ENCODE measurements around the gene ACER3.
"Not testable (repeated sequence)": the region's sequence is repeated elsewhere in the genome, so short reads cannot be mapped to it uniquely, and the experiment has no call there.

ACER3 gene

GRCh38 chr11:76860539-76861475, at the start of gene ACER3:
Gene ACER3, plus strand, starts transcription at chr11:76860918. Its CDS starts 59 bp downstream, at chr11:76860977.
- DNase-seq = peak; percentile 47

GRCh38 chr11:76811259-76811658, 49.5 kb upstream of the ACER3 start:
- no peak for DNase-seq

GRCh38 chr11:76814414-76814813, 46.3 kb upstream of the ACER3 start:
- DNase-seq = no peak

GRCh38 chr11:76815678-76816077, 45.0 kb upstream of the ACER3 start:
- not testable (repeated sequence) for DNase-seq

- no peak for DNase-seq
Measured at GRCh38 chr11:76820184-76820566, 40.5 kb upstream of the ACER3 start.

GRCh38 chr11:76821396-76821795, 39.3 kb upstream of the ACER3 start:
- DNase-seq = not testable (repeated sequence)

GRCh38 chr11:76822406-76822805, 38.3 kb upstream of the ACER3 start:
- no peak for DNase-seq

GRCh38 chr11:76823481-76824028, 37.2 kb upstream of the ACER3 start:
- no peak for DNase-seq

- no peak for DNase-seq
Measured at GRCh38 chr11:76824083-76824939, 36.4 kb upstream of the ACER3 start.

- no peak for DNase-seq
Measured at GRCh38 chr11:76824980-76825725, 35.6 kb upstream of the ACER3 start.

GRCh38 chr11:76825726-76826396, 34.9 kb upstream of the ACER3 start:
- DNase-seq = no peak

- not testable (repeated sequence) for DNase-seq
Measured at GRCh38 chr11:76826508-76826907, 34.2 kb upstream of the ACER3 start.

GRCh38 chr11:76827005-76827404, 33.7 kb upstream of the ACER3 start:
- not testable (repeated sequence) for DNase-seq

- DNase-seq = no peak
Measured at GRCh38 chr11:76830639-76831327, 29.9 kb upstream of the ACER3 start.

GRCh38 chr11:76831686-76832310, 28.9 kb upstream of the ACER3 start:
- DNase-seq = no peak

GRCh38 chr11:76832361-76832760, 28.4 kb upstream of the ACER3 start:
- no peak for DNase-seq

GRCh38 chr11:76834151-76834550, 26.6 kb upstream of the ACER3 start:
- DNase-seq = no peak

- no peak for DNase-seq
Measured at GRCh38 chr11:76835036-76835435, 25.7 kb upstream of the ACER3 start.

GRCh38 chr11:76835928-76836612, 24.6 kb upstream of the ACER3 start:
- DNase-seq = no peak

GRCh38 chr11:76836613-76837291, 24.0 kb upstream of the ACER3 start:
- no peak for DNase-seq
